Breast epithelium (tissue), 3 donors: ENCODE results near the gene KRTAP1-4.

Source experiments
- CTCF ChIP-seq, 3 donors: fragments of 450-650 bp; IDR thresholded peaks; one replicate each; pipeline ENCODE4 v1.5.1; 2016 to 2017; ENCODE audit warnings: antibody characterized with exemption in 3 of 3, mild to moderate bottlenecking in 3 of 3, moderate library complexity in 3 of 3
- POLR2A ChIP-seq: fragments of 450-650 bp; IDR thresholded peaks from one replicate; pipeline ENCODE4 v1.6.1; 2016; ENCODE audit warnings: antibody characterized with exemption, mild to moderate bottlenecking, moderate library complexity

GRCh38 chr17:40996829-40997228, 33.2 kb downstream of the KRTAP1-4 start:
- TF ChIP-seq POLR2A (no peak), CTCF (IDR thresholded peaks at IDR 0.05) (no peak)
